ENCODE data around the gene ARHGEF38.
A peak's percentile ranks its signal among the peaks of the same experiment; 100 is the strongest.
"Not testable (repeated sequence)": the region's sequence is repeated elsewhere in the genome, so short reads cannot be mapped to it uniquely, and the experiment has no call there.

The ARHGEF38 gene

DNA sequence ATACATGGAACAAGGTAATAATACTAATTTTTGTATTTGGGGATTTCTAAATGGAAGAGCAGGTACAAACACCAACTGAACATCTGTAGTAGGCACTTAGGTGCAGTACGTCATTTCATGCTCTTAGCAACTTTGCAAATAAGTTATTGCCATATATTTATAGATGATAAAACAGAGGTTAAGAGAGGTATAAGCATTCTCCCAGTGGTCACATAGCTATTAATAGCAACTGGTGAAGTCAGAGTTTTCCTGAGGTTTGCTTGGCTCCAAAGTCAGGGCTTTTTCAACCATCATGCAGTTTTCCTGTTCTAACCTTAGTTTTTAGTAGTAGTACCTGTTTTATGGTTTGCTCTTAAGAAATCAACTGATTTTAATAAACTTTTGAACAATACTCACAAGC, 10.9 kb downstream of the ARHGEF38 start:
- no peak for DNase-seq

DNA sequence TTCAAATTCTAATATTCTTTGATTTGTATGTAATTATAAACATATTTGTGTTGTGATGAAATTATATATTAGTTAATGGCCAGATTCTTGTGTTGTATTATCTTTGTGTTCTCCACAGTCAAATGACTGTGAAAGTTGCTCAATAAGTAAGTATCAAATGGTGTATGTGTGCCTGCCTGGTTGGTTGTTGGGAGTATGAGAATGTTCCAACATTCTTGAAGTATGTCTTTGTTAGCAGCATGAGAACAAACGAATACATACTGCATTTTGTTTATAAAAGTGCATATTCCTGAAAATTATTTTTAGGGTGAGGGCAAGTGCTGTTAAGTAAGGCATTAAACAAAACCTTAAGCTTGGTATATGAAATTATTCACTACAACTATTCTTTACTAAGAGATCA, 16.2 kb downstream of the ARHGEF38 start:
- no peak for DNase-seq

DNA sequence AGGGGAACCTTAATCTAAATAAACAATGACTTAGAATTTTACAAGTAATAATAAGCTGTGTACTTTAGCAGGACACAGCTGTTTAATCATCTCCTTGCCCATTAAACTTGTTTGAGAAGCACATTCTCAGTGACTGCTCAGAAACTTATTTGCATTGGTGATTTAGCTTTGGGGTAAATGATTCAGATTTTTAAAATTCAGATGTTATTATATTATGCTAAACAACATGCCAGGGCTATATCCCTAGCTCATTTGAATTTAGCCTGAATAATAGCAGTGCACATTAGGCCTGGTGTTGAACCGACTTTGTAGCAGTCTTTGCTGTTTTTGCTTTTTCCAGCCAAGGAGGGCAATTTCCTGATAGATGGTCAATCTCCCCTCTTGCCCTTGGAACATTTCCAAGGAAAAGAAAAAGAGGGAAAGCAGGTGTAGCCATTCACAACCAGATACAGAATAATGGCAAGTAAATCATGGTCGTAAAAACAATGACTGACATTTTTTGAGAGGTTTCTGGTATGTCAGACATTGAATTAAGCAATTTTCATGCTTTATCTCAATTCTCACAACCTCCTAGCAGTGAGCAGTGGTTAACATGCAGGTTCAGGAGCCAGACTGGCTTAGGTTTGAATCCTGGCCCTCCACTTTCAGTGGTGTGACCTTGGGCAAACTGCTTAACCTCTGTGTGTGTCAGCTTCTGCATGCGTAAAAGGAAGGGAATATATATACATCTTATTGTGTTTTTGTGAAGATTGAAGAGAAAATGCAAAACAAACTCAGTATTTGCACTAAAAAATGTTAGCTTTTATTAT, 16.8 kb downstream of the ARHGEF38 start:
- no peak for DNase-seq

DNA sequence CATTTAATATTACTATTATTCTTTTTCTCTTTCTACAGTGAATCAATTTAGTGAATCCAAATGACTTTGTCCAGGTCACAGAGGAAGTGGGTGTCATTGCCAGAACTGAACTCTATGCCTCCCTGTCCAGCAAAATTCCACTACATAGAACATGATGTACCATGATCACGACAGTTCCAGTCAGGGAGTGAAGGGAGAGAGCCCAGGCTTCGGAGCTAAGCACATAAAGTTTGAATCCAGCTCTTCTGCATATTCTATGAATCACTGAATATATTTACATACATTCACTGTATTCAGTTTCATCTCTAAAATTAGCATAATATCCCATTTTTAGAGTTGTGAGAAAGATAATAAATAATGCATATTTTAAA, 17.4 kb downstream of the ARHGEF38 start:
- no peak for DNase-seq

DNA sequence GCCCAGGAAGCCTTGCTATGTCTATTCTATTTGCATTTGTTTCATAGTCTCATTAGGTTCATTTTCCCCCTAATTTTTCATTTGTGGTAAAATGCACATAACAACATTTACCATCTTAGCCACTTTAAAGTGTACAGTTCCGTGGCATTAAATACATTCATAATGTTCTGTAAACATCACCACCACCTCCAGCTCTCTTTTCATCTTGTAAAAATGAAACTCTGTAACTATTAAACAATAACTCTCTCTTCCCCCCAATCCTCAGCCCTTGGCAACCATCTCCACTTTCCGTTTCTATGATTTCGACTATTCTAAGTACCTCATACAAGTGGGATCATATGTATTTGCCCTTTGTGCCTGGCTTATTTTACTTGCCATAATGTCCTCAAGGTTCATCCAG, 19.9 kb downstream of the ARHGEF38 start:
- no peak for DNase-seq

DNA sequence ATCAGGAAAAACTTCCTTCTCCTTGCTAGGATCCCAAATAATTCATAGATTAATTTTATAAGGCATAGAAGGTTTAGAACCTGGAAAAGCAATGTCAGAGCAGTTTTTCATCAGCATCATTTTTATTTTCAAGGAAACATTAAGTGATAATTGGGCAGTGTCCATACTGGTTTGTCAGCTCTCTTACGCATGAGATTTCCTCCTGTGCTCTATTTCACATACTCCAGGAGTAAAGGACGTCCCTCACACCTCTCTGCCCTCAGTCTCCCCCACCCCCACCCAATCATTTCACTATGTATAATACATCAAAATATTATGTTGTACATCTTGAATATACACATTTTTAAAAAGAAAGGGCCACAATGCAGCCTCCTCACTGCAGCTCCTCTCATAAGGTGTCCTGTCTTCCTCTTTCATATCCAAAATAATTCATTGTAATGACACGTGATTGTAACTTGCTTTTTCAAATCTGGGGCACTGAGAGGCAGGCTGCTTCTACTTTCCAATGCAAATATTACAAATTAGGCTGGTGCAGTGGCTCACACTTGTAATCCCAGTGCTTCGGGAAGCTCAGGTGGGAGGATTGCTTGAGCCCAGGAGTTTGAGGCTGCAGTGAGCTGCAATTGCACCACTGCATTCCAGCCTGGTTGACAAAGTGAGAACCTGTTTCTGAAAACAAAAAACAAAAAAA, 34.4 kb downstream of the ARHGEF38 start:
- DNase-seq: no peak

DNA sequence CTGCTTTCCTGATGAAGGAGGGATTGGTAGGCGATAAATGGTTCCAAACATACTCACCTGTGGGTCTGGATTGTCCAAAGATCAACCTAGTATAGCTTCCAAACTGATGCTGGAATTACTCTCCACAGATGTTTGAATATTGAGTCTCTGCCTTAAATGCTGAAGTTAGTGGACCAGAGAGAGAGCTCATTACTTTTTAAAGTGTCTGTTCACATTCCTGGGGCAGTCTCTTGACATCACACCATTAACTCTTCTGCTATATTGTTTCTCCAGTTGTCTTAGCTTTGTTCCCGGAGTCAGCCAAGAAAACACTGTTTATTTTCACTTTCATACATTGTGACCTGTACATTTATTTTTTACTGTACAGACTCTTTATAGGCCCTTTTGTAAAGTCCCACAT, 35.4 kb downstream of the ARHGEF38 start:
- no peak for DNase-seq

DNA sequence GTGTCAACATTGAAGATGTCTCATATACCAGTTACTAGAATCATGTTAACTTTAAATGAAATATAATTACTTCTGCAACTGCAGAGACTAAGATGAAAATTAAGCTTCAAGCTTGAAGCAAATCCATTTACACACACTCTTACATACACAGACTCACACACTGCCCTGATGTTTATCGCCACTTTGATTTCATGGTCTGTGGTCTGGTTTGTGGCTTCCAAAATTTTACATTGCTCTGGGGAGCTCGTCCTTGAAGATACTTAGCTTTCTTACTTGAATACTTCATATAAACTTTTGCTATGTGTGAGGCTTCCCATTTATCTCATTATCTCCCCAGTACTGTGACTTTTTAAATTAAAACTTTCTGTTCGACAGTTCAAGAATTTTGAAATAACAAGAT, 35.8 kb downstream of the ARHGEF38 start:
- DNase-seq: no peak

DNA sequence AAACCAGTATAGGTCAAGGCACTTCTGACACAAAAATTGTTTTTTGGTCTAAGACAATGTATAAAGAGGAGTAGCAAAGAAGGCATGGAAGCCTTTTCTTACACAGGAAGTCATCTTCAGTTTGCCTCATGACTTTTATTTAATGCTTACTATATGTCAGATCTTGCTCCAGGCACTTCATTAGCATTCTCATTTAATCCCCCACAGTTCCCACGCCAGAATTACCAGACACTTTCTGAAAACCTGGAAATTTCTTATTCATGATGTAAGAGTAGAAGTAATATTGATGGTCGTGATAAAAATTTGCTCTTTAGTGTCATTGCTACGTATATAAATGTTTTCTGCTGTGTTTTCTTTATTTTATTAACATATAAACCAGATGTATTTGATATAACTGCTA, 39.2 kb downstream of the ARHGEF38 start:
- DNase-seq: no peak

DNA sequence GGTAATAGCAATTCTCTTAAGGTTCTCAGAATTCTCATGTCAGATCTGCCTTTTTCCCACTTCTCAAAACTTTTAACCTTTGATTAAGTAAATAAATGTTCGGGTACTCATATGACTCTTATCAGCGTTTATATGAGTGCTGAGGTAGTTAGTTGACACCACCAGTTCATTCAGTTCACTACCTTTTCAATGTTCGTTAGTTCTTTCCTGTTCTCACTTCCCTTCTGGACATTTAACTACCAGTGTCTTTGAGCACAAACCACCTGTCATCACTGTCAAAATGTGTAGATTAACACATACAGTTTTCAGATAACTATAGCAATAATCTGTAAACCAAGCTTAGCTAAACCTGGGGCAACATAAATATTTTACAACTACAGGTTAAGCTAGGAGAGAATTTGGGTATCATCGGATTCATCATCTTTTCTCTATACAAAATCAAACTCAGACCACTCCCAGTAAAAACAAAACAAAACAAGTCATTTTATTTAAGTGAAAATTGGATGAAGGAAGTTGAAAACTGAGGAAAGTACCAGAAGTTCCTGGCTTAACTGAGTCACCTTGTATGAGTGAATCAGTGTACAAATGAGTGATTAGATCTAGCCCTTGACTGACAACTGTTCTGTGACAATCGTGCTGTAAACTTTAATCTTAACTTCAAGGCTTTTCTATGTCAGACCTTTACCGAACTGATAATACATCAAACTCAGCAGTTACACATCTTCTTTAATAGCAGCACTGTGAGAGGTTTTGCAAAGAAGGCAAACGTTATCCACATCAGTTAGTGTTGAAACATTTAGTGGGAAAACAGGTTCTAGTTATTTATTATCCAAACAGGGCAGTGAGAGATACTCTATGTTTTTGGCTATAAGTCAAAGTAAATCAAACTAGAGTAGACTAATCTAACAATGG, 41.9 kb downstream of the ARHGEF38 start:
- no peak for DNase-seq

DNA sequence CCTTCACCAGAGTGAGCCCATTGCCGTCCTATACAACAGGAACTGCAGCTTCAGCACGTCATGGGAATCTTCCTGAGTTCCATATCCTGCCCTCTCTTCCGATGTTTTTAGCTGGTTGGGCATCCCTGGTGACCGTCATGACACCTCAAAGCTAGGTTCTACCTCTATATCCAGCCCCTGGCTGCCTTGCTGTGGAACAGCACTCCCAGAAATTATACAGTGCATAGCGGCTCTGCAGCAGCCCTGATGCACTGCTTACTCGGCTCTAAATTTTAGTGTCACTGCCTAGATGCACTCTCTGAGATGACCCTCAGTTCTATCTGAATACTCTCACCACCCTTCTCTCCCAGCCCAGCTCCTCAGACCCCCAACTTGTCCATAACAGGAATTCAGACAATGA, 44.3 kb downstream of the ARHGEF38 start:
- no peak for DNase-seq

DNA sequence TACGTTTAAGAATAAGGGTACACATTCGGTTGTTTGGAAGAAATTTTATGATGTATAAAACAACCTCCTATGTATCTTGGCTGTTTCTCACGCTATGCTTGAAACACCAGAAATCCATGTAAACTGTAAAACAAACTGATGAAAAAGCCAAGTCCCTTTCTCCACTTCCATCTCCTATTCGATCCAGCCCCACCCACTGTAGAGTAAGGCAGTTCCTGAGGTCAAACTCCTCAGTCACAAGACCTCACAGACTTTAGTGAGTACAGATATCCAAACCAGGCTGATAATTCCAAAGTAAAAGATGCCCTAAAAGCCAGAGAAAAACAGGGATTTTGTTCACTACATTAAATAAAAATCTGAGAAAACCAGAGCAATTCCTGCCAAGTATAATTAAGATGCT, 45.6 kb downstream of the ARHGEF38 start:
- no peak for DNase-seq

DNA sequence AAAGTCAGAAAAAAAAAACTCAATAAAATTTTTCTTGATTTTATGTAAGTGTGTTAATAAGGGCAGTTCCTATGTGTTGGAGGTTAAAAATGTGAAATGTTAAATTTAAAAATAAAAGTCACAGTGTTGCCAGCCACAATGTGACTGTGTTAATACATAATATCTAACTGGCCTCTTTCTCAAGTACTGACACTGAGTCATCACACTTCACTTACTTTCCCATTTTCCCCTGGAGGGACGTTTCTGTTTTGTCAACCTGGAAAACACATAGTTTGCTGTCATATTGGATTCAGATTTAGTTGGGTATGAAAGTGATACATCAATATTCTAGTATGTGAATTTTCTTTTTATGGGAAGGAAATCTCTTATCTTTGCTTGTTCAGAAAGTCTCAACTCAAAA, 46.4 kb downstream of the ARHGEF38 start:
- no peak for DNase-seq

DNA sequence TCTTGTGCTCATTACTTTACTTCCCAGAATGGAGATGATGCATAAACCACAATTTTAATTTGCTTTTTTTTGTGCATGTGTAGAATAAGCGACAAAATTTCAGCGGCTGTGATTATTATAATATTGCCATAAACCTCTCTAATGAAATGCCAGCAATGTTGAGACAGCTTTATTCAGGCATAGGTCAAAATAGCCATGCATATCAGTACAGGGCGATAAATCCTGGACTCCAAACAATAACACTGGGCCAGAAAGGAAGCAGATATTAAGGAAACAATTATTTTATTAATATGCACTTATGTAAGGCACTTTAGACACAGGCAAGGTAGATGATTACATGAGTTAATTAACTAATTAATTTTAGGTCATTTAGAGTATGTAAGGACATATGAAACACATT, 47.1 kb downstream of the ARHGEF38 start:
- no peak for DNase-seq

DNA sequence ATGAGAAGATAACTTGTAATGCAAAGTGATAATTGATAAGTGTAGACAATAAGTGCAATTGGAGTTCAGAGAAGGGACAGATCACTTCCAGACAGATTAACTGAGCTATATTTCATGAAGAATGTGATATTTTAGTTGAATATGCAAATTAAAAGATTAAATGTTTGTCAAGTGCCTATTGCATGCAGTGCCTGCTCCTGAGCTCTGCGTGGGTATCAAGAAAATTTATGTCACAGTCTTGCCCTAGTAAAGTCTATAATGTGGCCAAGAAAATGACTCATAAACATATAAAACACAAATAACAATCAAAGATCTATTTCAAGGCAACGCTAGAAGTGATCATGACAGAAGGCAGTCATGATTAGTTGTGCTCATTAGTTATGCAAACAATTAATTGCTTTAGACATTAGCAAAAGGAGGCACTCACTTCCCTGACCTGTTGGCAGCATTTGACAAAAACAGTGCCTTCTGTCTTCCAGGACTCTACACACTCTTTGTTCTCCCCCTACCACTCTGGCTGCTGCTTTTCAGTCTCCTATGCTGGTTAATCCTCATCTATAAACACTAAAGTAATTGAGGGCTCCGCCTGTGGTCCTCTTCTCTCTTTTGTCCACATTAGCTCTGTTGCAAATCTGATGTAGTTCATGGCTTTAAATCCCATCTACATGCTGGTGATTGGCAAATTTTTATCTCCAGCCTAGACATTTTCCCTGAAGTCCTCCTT, 47.7 kb downstream of the ARHGEF38 start:
- DNase-seq: no peak

DNA sequence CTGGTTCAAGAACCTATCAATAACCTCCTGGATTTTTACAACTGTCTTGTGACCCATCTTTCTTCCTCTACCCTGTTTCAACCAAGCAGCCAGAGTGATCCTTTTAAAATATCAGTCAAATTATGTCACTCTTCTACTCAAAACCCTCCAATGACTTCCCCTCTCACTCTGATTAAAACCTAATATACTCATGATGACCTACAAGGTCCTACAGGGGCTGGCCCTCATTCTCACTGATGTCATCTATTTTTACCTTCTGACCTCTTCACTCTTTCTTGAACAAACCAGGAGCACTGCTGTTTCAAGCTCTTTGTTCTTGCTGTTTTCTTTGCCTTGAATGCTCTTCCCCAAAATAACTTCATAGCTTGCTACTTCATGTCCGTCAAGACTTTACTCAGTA, 48.5 kb downstream of the ARHGEF38 start:
- no peak for DNase-seq

DNA sequence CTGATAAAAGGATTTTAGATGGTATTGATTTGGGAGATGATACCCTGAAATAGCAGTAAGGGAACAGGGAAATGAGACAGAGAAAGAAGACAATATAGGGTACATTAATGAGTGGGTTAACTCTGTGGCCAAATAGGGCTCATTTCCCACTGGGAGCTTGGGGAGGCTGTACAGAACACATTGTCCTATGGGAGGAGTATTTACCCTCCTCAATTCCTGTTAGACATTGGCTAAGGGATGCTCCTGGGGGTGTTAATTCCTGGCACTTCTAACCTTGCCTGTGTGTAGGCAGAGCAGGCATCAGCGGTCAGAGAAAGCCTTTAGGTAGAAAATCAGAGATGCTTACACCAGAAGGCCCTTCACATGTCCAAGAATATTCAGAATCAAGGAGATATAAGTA, 49.0 kb downstream of the ARHGEF38 start:
- DNase-seq: no peak

DNA sequence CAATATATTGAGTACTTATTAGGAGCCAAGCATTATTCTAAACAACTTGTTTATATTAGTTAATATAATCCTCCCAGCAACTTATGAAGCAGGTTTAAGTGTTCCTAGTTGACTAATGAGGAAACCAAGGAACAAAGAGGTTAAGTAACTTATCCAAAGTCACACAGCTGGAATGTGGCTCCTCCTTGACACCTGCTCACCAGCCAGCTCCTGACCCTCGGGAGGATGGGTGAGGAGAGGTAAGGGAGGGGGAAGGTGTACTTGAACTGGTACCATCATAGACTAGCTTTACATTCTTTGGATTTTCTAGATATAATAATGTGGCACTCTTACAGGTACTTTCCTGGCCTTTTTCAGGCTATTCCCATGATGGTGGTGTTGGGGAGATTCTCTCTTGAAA, 50.7 kb downstream of the ARHGEF38 start:
- no peak for DNase-seq

DNA sequence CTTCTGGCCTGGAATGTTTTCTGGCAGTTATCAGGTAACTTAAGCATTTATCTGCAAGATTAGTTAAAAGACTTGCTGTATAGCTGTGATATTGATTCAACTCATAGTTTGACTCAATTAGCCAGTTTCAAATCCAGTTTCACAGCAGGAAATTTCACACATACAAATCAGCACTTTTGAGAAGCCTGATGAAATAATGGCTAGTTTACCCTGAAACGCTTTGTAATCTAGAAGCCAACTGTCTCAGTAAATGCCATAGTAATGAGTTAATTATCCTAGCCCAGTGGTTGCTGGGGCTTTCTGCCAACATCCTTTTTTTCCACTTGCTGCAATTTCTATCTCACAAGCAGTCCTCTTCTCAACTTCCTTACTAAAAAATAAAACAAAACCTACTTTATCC, 53.1 kb downstream of the ARHGEF38 start:
- DNase-seq: peak; percentile 21

DNA sequence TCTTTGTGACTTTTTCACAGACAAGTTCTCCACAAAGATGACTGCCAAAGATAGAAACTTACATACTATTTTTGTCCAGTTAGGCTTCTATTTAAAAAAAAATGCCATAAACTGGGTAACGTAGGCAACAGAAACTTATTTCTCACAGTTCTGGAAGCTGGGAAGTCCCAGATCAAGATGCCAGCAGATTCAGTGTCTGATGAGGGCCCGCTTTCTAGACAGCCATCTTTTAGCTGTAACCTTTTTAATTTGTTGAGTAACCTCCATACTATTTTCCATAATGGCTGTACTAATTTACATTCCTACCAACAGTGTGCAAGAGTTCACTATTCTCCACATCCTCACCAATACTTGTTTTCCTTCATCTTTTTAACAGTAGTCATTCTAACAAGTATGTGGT, 55.5 kb downstream of the ARHGEF38 start:
- no peak for DNase-seq

DNA sequence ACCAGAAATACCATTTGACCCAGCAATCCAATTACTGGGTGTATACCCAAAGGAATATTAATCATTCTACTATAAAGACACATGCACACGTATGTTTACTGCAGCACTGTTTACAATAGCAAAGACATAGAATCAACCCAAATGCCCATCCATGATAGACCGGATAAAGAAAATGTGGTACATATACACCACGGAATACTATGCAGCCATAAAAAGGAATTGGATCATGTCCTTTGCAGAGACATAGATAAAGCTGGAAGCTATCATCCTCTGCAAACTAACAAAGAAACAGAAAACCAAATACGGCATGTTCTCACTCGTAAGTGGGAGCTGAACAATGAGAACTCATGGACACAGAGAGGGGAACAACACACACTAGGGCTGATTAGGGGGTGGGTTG, 57.4 kb downstream of the ARHGEF38 start:
- DNase-seq: not testable (repeated sequence)

DNA sequence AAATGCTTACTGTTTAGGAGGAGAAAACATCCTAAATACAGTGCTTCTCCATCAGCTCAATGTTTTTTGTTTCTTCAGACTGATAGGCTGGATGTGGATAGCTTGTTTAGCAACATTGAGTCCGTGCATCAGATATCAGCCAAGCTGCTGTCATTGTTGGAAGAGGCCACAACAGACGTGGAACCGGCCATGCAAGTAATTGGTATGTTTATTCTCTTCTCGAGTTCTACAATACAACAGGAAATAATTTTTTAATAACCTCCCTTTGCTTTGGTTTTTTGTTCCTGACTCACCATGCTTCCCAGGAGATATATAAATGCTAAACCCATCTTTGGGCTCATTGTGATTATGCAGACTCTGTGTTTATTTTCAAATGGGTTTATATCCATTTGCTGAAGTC, 60.9 kb downstream of the ARHGEF38 start:
- no peak for DNase-seq
